GM21447 (cell line): Measurements from ENCODE around the gene BAG1.
A peak's percentile ranks its signal among the peaks of the same experiment; 100 is the strongest.

Source experiments
- ATAC-seq: cut with Tn5 transposase; IDR thresholded peaks from one replicate; pipeline ENCODE4 v1.9.1; 2021; ENCODE audit not compliant: unreplicated experiment

Gene BAG1

DNA sequence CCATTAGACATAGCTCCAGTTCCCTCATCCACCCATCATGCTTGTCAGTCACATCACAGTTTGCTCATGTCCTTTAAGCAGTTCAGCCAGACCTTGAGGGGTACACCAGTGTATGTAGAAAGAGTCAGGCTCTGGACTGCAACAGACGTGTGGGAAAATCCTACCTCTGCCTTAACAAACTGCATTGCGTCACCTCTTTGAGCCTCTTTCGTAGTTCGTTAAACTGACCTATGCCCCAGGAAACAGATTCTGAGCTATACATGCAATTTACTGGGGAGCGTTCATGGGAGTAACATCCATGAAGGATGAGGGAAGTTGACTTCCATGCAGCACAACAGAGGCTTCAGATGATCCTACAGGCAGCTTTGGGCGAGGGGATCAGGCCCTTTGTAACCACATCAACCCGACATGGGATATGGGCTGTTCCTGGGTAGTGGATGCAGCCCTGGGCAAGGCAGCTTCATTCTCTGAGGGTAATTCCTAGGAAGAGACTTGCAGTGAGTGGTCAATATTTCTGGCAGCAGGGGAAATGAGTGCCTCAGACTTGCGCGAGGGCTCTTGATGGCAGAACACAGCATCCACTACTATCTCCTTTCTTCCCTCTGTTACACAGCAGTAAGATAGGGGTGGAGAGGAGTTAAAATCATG, 20.2 kb downstream of the BAG1 start:
- no peak for ATAC-seq

DNA sequence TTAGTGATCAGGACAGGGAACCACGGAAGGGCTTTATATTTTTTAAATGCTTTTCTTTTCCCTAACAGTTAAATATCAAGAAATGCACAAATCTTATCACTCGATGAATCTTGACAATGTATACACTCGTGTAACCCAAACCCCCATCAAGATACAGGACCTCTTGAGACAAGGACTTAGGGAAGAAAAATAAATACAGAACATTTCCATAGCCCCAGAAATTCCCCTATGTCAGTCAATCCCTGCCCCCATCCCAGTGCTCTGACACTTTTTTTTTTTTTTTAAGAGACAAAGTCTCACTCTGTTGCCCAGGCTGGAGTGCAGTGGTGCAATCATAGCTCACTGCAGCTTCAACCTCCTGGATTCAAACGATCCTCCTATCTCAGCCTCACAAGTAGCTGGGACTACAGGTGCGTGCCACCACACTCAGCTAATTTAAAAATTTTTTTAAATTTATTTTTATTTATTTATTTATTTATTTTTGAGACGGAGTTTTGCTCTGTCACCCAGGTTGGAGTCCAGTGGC, 21.8 kb downstream of the BAG1 start:
- ATAC-seq = no peak

DNA sequence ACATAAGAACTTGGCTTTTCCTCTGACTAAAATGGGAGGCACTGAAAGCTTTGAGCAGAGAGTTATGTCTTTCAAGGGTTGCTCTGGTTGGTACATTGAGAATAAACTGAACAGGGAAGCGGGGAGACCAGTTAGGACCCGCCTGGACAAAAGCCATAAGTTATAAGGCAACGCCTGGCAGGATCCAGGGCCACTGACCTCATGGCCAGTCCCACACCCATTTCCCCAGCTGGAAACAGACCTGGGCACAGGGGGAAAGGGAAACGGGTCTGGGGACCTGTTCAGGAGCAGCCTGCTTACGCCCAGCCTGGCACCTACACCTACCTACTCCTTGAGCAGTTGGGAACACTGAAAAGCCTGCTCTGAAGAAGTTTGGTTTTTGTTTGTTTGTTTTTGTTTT, 23.2 kb downstream of the BAG1 start:
- no peak for ATAC-seq

DNA sequence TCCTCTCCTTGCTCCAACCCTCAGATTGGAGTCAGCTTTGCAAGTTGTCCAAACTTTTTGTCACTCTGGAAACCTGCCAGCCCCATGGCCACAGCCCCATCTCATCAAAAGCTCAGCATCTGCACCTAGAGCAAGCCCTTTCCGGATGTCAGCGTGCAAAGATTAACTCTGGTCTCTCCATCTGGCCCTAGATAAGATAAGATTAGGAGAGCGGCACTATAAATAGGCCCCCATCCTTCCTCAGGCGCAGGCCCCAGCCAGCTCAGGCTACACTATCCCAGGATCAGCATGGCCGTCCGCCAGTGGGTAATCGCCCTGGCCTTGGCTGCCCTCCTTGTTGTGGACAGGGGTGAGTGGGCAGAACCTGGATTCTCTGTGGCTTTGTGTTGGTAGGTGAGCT, 24.6 kb downstream of the BAG1 start, which contains the start of gene SPINK4:
Gene SPINK4 (plus strand): TSS at position 247 of the 400 bp plus-strand sequence. CDS start 42 bp downstream, at position 289.
- ATAC-seq = no peak

DNA sequence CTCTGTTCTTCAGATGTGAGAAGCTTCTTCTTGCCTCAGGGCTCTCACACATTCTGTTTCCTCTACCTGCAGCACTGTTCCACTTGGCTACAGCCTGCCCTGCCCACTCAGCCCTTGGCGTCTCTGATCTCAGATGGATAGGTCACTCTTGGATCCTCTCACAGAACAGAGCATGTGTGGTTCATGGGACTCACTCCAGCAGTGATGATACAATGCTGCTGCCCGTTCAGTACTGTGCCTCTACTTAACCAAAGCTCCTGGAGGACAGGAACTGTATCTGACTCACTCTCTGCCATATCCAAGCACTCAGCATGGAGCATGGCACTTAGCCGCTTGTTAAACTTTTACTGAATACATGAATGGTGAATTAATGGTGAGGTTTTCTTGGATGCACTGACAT, 27.9 kb downstream of the BAG1 start:
- ATAC-seq = no peak

DNA sequence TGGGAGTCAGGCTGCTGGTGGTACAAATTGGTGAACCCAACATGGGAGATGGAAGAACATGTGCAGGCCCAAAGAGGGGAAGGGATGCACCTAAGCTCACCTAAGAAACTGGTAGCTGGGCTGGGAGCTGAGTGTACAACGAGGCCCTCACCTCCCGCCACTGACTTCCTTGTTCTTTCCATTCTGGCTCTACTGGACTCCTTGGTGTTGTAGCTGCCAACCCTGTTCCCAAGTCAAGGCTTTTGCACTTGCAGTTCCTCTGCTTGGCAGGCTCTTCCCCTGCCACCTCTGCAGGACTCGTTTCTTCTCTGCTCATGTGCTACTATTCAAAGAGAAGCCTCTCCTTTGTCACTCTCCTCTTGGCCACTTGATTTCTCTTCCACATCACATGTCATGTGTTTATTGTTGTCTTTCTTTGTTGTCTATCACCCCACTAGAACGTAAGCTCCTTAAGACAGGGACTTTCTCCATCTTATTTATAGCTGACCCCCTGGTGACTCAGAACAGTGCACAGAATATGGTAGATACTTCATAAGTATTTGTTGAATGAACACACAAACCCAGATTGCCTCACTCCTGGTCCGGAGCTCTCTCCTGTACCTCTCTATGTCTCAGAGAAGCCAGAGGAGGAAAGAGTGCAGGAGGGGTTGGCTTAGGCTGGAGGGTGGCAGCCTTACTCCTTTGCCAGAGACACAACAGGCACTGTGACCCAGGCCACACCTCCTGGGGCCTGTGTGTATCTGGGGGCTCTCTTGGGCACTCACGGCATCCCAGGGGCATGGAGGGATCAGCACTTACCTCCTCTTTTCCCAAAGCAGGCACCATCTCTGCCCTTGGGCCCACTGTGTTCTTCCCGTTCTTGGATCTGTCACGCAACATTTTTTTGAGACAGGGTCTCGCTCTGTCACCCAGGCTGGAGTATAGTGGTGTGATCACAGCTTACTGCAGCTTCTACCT, 29.7 kb downstream of the BAG1 start:
- ATAC-seq = no peak

DNA sequence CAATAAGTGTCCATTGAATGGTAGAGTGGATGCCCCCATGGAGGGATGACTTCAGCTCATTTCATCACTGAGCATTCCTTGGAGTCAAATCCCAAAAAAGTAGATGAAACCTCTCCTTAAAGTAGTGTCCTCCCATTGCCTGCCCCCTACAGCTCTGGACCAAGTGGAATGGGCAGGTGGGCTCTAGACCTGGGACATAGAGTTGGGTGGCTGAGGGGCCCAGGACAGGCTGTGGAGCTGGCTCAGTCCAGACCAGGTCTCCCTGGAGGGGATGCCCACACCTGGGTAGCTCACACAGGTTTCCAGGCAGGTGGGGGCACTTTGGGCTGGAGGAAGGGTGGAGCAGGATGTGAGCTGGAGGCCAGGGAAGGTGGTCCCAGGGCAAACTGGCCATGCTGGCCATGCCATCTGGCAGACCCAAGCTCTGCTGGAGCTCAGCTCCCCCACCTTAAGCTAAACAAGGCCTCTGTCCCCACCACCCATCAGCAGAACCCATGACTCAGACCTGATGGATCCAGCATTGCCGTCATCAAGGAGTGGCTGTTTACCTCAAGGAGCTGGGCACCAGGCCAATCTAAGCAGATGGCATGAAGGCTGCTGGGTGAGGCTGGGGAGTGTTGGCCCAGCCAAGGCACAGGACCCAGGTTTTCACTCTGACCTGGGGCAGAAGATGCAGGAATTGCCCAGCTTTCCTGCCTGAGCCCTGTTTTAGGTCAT, 30.7 kb downstream of the BAG1 start:
- ATAC-seq = no peak

DNA sequence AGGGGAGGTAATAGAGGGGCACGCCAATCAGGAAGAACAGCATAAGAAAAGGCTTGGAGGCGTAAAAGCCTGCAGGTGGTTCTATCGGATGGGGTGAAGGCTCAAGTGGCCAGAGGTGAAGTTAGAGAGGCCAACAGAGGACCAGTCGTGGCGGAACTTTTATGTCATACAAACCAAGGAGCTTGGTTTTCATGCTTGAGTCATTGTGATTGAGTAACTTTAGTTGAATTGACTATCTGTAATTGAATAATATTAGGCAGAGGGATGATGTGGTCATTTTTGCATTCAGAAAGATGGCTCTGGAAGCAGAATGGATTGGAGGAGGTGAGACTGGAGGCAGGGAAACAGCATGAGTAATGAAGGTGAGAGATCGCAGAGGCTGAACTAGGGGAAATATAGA, 31.7 kb downstream of the BAG1 start:
- no peak for ATAC-seq

DNA sequence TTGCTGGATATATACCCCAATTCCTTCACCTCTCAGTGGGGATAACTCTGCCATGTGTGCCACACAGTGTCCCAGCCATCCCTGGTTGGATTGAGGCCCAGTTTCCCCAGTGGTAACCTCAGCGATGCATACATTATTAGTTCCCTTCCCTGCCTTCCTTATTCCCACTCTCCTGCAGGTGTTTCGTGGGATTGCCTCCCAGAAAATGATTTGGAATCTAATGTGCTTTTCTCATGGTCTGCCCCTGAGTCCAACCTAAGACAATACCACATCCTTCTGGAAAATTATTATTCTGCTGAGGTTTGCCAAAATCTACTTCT, 32.9 kb downstream of the BAG1 start:
- ATAC-seq = no peak

DNA sequence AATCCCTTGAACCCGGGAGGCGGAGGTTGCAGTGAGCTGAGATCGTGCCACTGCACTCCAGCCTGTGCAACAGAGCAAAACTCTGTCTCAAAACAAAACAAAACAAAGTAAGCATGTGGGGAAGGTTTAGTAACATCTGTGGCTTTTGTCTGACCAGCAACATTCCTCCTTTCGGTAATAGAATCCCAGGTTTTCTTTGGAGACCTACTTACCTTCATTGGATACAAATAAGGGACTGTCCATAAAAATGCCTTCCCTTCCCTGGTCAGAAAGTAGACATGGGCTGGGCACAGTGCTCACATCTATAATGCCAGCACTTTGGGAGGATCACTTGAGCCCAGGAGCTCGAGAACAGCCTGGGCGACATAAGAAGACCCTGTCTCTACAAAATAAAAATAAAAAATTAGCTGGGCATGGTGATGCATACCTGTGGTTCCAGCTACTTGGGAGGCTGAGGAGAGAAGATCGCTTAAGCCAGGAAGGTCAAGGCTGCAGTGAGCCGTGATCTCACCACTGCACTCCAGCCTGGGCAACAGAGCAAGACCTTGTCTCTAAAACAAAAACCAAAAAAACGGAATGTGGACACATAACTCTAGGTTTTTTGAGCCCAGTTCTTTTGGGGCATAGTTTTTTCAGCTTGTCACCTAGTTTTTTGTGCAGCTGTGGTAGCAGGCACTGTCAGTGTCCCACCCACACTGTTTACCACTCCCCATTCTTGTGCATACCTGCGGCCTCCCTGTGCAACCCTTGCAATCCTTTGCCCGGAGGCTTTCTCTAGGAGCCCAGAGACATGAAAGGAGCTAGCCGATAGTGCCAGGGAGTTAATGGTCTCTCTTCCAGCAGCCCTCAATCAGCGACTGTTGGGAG, 33.5 kb downstream of the BAG1 start:
- no peak for ATAC-seq

DNA sequence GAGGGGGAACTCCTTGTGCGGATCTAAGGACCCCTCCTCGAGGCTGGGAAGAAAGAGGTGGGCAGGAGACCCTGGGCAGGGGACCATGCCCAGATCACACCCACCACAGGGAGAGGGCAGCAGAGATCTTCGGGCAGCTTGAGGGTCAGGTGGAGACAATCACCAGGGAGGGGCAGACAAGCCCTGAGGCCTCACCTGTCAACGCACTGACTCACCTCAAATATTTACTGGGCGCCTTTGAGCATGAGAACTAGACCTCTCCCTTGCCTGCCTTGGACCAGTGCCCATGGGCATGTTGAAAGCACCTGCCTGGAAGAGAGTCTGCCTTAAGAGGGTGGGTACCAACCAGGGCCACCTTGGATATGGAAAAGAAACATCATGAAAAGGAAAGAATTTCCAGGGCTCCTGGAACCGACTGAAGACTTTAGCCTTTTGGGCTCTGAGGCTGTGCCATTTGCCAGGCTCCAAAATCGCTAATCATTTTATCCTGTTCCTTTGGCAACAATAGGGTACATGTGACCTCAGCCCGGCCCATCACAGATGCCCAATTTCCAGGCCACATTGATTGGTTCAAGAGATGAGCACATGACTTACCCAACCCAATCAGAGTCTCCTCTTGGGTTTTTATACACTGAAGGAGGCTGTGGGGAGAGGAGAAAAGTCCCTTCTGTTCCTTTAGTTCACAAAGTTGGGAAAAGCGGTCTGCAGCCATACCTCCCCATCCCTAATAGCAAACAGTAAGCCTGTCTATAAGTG, 35.0 kb downstream of the BAG1 start:
- ATAC-seq = no peak

DNA sequence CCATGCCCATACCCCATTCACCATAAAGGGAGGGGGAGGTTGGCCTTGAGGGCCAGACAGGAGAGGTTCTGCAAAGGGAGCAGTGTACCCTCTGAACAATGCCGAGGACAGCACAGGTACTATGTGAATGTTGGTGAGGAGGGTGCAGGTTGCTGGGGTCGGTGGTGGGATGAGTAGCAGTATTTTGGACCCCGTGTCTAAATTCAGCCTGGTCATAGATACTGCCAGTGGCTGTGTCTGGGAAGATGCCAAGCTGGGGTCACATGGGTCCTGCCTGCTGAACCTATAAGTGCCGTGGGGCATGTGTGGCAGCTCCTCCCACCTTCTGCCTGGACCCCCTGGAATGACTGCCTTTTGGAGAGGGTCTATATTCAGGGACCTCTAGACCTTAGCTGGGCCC, 35.9 kb downstream of the BAG1 start:
- no peak for ATAC-seq

DNA sequence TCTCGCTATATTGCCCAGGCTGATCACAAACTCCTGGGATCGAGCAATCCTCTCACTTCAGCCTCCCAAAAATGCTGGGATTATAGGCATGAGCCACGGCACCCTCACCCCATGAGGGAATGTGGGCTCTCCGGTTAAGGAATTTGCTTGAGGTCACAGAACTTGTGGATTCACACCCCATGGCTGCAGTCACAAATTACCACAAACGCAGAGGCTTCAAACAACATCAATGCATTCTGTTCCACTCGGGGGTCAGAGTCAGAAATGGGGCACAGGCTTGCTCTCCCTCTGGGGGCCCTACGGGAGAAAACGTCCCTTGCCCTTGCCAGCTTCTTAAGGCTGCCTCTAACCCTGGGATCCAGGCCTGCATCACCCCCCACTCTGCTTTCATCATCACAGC, 36.8 kb downstream of the BAG1 start:
- ATAC-seq = no peak

DNA sequence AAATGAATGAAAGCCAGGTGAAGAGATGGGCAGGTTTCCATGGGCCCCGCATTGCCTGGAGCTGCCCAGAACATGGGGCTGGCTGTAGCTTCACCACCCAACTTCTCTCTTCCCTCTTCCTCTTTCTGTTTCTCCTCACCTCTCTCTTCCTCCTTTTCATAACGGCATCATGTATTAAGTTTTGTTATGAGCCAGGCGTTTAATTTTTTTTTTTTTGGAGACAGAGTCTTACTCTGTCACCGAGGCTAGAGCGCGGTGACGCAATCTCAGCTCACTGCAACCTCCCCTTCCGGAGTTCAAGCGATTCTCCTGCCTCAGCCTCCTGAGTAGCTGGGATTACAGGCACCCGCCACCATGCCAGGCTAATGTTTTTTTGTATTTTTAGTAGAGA, 37.5 kb downstream of the BAG1 start:
- peak; percentile 60 for ATAC-seq

DNA sequence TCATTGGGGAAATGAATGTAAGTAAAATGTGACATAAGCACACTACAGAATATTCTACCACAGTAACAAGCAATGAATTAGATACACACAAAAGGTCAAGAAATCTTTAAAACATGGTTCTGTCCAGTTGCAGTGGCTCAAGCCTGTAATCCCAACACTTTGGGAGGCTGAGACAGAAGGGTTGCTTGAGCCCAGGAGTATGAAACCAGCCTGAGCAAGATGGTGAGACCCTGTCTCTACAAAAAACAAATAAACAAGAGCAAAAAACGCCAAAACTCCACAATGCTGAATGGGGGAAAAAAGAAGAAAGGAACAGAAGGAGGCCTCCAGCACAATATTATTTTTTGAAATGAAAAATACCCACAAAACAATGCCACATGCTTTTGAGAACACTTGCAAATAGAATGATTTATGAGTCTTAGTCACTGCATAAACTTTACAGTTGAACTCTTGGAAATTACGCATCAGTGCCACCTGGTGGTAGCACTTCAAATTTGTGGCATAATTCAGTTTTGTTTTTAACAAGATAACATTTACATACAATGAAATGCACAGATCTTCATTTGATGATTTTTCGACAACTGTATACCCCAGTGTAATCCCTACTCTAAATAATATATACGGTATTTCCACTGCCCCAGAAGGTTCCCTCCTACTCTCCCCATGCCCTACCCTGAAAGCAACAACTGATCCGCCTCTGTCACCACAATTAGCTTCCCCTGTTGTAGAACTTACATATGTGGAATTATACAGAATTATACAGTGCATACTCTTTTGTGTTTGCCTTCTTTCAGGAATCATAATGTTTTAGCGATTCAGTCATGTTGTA, 39.0 kb downstream of the BAG1 start:
- no peak for ATAC-seq

DNA sequence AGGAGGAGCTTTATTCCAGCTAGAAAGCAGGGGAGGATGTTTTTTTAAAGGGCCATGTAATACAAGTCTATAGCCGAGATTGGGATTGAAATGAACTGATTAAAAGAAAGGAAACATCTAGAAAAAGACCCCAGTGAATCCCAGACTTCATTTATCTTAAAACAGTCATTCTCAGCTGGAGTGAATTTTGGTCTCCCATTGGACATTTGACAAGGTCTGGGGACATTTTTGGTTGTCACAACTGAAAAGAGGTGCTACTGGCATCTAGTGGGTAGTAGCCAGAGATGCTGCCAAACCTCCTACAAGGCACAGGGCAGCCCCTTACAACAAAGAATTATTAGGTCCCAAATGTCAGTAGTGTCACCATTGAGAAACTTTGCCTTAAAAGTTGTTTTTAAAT, 40.8 kb downstream of the BAG1 start:
- ATAC-seq = no peak

DNA sequence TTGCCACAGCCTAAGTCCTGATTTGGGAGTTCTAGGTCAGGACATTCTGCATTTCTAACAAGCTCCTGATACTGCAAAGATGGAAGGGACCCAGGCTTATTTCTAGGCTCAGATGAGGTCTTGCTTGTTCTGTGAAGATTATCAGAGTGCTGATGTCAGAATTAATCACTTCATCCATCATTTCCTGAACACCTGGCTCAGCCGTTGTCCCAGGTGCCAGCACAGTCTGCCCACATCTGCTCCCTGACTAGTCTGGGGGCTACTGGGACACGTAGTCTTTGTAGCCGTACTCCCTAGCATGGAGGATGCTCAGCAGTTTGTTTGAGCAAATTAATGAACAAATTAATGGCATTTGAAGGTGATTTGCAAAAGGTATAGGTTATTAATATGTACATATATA, 42.5 kb downstream of the BAG1 start:
- ATAC-seq = no peak

DNA sequence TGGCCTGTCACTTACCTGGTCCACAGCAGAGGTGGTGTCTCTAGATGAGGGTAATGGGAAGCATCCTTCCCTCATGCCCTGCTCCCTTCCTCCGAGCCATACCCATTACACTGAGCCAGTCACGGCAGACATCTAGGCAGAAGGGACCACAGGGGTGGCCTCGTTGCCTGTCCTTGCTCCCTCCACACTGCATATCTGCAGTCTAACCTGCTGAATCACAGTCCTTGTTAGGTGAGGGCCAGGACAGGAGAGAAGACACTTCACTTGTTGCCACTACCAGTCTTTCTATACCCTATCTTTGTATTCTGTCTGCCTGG, 43.0 kb downstream of the BAG1 start:
- no peak for ATAC-seq
